ENCODE results near the gene PIGV.

GRCh38 chr1:26740952-26741351 lies 46.8 kb upstream of the PIGV start:
- no peak for TF ChIP-seq EZH2 (IDR thresholded peaks at IDR 0.05; ENCODE audit: borderline replicate concordance, insufficient read depth, low read depth, low read length, poor library complexity, severe bottlenecking)
- TF ChIP-seq CTCF (IDR thresholded peaks at IDR 0.05), result no peak
